Measurements from ENCODE around the gene GJA1.

DNA sequence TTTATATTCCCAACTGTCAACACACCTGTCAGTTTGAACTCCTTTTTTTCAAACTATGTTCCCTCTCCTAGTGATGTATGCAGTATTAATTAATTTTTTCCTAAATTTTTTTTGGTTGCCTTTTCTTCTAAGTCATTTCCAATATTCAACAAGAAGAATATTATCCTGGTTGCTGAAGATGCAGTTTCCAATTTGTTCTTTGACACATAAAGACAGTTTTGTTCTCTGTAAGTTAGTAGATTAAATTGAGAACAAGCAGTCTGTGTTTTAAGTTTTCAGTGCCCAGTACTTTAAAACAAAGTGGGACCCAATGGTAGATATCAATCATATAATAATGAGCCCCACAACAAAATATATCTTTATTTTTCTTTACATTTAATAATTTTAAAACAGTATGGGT lies 47.3 kb downstream of the GJA1 start:
- TF ChIP-seq, protein P1, sequence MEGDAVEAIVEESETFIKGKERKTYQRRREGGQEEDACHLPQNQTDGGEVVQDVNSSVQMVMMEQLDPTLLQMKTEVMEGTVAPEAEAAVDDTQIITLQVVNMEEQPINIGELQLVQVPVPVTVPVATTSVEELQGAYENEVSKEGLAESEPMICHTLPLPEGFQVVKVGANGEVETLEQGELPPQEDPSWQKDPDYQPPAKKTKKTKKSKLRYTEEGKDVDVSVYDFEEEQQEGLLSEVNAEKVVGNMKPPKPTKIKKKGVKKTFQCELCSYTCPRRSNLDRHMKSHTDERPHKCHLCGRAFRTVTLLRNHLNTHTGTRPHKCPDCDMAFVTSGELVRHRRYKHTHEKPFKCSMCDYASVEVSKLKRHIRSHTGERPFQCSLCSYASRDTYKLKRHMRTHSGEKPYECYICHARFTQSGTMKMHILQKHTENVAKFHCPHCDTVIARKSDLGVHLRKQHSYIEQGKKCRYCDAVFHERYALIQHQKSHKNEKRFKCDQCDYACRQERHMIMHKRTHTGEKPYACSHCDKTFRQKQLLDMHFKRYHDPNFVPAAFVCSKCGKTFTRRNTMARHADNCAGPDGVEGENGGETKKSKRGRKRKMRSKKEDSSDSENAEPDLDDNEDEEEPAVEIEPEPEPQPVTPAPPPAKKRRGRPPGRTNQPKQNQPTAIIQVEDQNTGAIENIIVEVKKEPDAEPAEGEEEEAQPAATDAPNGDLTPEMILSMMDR (conservative IDR thresholded peaks at IDR 0.05; ENCODE audit: low read length), result no peak
- TF ChIP-seq EZH2phosphoT487 (IDR thresholded peaks at IDR 0.05; ENCODE audit: borderline replicate concordance), result no peak
